AG04449 (cell line): ENCODE results near the gene OR1N2.
"Not testable (repeated sequence)": the region's sequence is repeated elsewhere in the genome, so short reads cannot be mapped to it uniquely, and the experiment has no call there.

Experiments
- CTCF ChIA-PET: fragments of 350-600 bp; formaldehyde crosslinking; extraction: SDS; loops from one replicate; lab custom pipeline; 2021; ENCODE audit warnings: antibody characterized with exemption; lab: Yijun Ruan, JAX
- POLR2A ChIA-PET: fragments of 400-600, 350-600 bp; formaldehyde crosslinking; extraction: SDS; loops from one replicate; lab custom pipeline; 2020; ENCODE audit warnings: antibody characterized with exemption, inconsistent platforms; lab: Yijun Ruan, JAX
- DNase-seq: peaks from one replicate; pipeline ENCODE4 v3.0.0-alpha.2; 2010; ENCODE audit warnings: low read depth, low spot score
- H3K4me3 ChIP-seq: 2 replicates; pipeline ENCODE4 v1.5.1; 2011; ENCODE audit warnings: low read depth, mild to moderate bottlenecking, control low read depth, low read length
- TF ChIP-seq, protein P1 (sequence below): IDR thresholded peaks from one replicate; pipeline ENCODE4 v1.5.1; 2011; ENCODE audit warnings: mild to moderate bottlenecking, moderate library complexity, low read length, control low read depth, inconsistent platforms; ENCODE audit not compliant: insufficient read depth; ENCODE audit errors: missing control alignments

OR1N2 gene

DNA sequence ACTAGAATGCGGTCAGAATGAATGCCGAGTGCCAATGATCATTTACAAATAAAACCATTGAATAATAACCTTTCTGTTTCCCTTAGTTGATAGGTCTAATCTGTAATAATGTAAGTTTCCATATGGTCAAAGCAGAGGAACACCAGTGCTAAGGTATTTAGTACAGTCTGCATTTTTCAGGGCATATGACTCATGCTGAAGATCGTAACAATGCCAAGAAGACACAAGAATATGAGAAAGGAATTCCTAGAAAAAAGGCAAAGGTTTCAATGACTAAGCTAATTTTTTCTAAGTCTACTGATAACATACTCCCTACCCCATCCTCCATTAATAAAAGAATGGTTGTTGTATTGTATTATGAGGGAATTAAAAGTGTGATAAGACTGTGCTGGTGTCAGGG, 27.4 kb downstream of the OR1N2 start:
- CTCF ChIA-PET = no interaction called here
- POLR2A ChIA-PET = no interaction called here
- no peak for DNase-seq
- no peak overlapping the region for H3K4me3 ChIP-seq
- TF ChIP-seq, protein P1, sequence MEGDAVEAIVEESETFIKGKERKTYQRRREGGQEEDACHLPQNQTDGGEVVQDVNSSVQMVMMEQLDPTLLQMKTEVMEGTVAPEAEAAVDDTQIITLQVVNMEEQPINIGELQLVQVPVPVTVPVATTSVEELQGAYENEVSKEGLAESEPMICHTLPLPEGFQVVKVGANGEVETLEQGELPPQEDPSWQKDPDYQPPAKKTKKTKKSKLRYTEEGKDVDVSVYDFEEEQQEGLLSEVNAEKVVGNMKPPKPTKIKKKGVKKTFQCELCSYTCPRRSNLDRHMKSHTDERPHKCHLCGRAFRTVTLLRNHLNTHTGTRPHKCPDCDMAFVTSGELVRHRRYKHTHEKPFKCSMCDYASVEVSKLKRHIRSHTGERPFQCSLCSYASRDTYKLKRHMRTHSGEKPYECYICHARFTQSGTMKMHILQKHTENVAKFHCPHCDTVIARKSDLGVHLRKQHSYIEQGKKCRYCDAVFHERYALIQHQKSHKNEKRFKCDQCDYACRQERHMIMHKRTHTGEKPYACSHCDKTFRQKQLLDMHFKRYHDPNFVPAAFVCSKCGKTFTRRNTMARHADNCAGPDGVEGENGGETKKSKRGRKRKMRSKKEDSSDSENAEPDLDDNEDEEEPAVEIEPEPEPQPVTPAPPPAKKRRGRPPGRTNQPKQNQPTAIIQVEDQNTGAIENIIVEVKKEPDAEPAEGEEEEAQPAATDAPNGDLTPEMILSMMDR = no peak

DNA sequence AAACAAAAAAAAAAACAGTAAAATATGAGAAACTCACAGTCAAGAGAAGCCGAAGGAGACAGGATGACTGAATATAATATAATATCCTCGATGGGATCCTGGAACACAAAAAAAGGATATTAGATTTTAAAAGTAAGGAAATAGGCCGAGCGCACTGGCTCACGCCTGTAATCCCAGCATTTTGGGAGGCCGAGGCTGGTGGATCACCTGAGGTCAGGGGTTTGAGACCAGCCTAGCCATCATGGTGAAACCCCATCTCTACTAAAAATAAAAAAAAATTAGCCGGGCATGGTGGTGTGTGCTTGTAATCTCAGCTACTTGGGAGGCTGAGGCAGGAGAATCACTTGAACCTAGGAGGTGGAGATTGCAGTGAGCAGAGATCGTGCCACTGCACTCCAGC, 30.4 kb downstream of the OR1N2 start, which contains the start of gene OR1L8:
TSS of gene OR1L8 (minus strand) at position 101 of the 400 bp plus-strand sequence. CDS start 14,907 bp downstream, outside the sequence.
- CTCF ChIA-PET = interaction anchor here (1.3 kb wide), 1 partner anchor 16 kb away, joined by 3 read pairs; no protein-coding TSS in a partner anchor
- H3K4me3 ChIP-seq, POLR2A ChIA-PET, DNase-seq: not testable (repeated sequence)
